Breast epithelium (tissue), 3 donors: ENCODE measurements around the gene CRTC3.

Experiments used
- CTCF ChIP-seq, 3 donors: fragments of 450-650 bp; IDR thresholded peaks; one replicate each; pipeline ENCODE4 v1.5.1; 2016 to 2017; ENCODE audit warnings: antibody characterized with exemption in 3 of 3, mild to moderate bottlenecking in 3 of 3, moderate library complexity in 3 of 3
- POLR2A ChIP-seq: fragments of 450-650 bp; IDR thresholded peaks from one replicate; pipeline ENCODE4 v1.6.1; 2016; ENCODE audit warnings: antibody characterized with exemption, mild to moderate bottlenecking, moderate library complexity

- no peak for TF ChIP-seq POLR2A
- no peak for TF ChIP-seq CTCF (IDR thresholded peaks at IDR 0.05)
These were observed 67.2 kb downstream of the CRTC3 start for GRCh38 chr15:90596943-90597342.
